Fibroblast of gingiva (primary cell): Measurements from ENCODE around the gene MTA2.
"Not testable (repeated sequence)": the region's sequence is repeated elsewhere in the genome, so short reads cannot be mapped to it uniquely, and the experiment has no call there.

ENCODE experiments used
- DNase-seq: peaks from one replicate; pipeline ENCODE4 v3.0.0-alpha.2; 2011; ENCODE audit warnings: low read depth

Gene MTA2

GRCh38 chr11:62601372-62602140, at the start of gene MTA2:
Gene MTA2, minus strand, starts transcription at chr11:62601865. Its CDS starts 415 bp downstream, at chr11:62601450.
- DNase-seq: peak; percentile 97

- not testable (repeated sequence) for DNase-seq
These were observed 48.6 kb upstream of the MTA2 start for GRCh38 chr11:62650283-62650682.

- no peak for DNase-seq
These were observed 47.8 kb upstream of the MTA2 start for GRCh38 chr11:62649486-62649885.

- DNase-seq: no peak
These were observed 47.3 kb upstream of the MTA2 start for GRCh38 chr11:62648967-62649364.

- DNase-seq: no peak
These were observed 46.7 kb upstream of the MTA2 start for GRCh38 chr11:62648185-62648966.

- no peak for DNase-seq
These were observed 45.9 kb upstream of the MTA2 start for GRCh38 chr11:62647609-62648005.

GRCh38 chr11:62646825-62647608, 45.4 kb upstream of the MTA2 start:
- no peak for DNase-seq

GRCh38 chr11:62645946-62646824, 44.5 kb upstream of the MTA2 start, which contains the start of gene GANAB:
Gene GANAB, minus strand, starts transcription at chr11:62646613. Its CDS starts 14 bp downstream, at chr11:62646599.
- DNase-seq: peak; percentile 97

GRCh38 chr11:62645671-62645945, 43.9 kb upstream of the MTA2 start:
- DNase-seq: no peak

- DNase-seq: no peak
These were observed 42.6 kb upstream of the MTA2 start for GRCh38 chr11:62644220-62644619.

GRCh38 chr11:62632492-62632891, 30.8 kb upstream of the MTA2 start:
- no peak for DNase-seq

GRCh38 chr11:62627713-62628112, 26.0 kb upstream of the MTA2 start:
- no peak for DNase-seq

- DNase-seq: no peak
These were observed 20.9 kb upstream of the MTA2 start for GRCh38 chr11:62622476-62623089.

GRCh38 chr11:62621567-62622470, 20.2 kb upstream of the MTA2 start, which contains the start of gene B3GAT3:
Gene B3GAT3, minus strand, starts transcription at chr11:62621986. Its CDS starts 39 bp downstream, at chr11:62621947.
- peak; percentile 99 for DNase-seq

- no peak for DNase-seq
These were observed 19.4 kb upstream of the MTA2 start for GRCh38 chr11:62621027-62621566.

- DNase-seq: not testable (repeated sequence)
These were observed 15.3 kb upstream of the MTA2 start for GRCh38 chr11:62616957-62617356.

- no peak for DNase-seq
These were observed 13.9 kb upstream of the MTA2 start for GRCh38 chr11:62615521-62615920.

- no peak for DNase-seq
These were observed 12.6 kb upstream of the MTA2 start for GRCh38 chr11:62614275-62614674.

GRCh38 chr11:62613291-62613778, 11.7 kb upstream of the MTA2 start:
- no peak for DNase-seq
